ENCODE measurements around the gene TIRAP. TPM values are rescaled to one million over a fixed set of nuclear protein-coding genes. Genes with fewer than 3 reads are reported as not detected.
A peak's percentile ranks its signal among the peaks of the same experiment; 100 is the strongest.

TIRAP gene
- total and polyA plus RNA-seq, 8 donors: 3.7 to 86.2 (median 6.5) TPM

DNA sequence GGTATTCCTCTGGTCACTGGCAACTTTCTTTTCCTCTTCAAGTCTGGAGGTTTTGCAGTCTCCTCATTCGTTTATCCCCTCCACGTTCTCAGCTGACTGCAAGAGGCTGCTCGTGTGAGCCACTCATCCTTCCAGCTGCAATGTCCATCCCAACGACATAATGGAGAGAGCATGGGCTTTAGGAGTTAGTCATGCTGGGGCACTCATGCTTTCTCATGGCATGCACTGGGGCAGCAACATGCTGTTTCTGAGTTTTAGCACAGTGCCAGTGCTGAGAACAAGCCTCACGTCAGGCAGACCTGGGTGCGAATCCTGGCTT is 28.1 kb downstream of the TIRAP start:
- Histone ChIP-seq H3K4me3 (no peak overlapping the region), H3K27ac (peak overlapping the region in 2 of 5 donors; percentile 17 to 61), H3K36me3 (peaks cover 0 to 42% (median 33%) of the 10 kb centered on the region in 4 donors), H3K4me1 (peaks cover 9 to 39% (median 12%) of the 10 kb centered on the region in 4 donors), H3K27me3 (no peaks in the 10 kb centered on the region), H3K9me3 (no peaks in the 10 kb centered on the region)
- intact Hi-C loops (cut with DNase I; ENCODE audit: low total_unique reads): loop anchor here (5.0 to 10.0 kb wide), 2 partner anchors 104 to 166 kb away; no protein-coding TSS in a partner anchor
- 64 to 74% (median 66%) methylated on average over 5 to 6 of the region's 6 CpGs for WGBS, 5 donors
- TF ChIP-seq, protein P1, sequence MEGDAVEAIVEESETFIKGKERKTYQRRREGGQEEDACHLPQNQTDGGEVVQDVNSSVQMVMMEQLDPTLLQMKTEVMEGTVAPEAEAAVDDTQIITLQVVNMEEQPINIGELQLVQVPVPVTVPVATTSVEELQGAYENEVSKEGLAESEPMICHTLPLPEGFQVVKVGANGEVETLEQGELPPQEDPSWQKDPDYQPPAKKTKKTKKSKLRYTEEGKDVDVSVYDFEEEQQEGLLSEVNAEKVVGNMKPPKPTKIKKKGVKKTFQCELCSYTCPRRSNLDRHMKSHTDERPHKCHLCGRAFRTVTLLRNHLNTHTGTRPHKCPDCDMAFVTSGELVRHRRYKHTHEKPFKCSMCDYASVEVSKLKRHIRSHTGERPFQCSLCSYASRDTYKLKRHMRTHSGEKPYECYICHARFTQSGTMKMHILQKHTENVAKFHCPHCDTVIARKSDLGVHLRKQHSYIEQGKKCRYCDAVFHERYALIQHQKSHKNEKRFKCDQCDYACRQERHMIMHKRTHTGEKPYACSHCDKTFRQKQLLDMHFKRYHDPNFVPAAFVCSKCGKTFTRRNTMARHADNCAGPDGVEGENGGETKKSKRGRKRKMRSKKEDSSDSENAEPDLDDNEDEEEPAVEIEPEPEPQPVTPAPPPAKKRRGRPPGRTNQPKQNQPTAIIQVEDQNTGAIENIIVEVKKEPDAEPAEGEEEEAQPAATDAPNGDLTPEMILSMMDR (IDR thresholded peaks at IDR 0.05): no peak
- no peak for TF ChIP-seq POLR2A (IDR thresholded peaks at IDR 0.05)
- TF ChIP-seq EP300 (IDR thresholded peaks at IDR 0.05): no peak
- no peak for TF ChIP-seq POLR2AphosphoS5 (IDR thresholded peaks at IDR 0.05)
- no peak for DNase-seq

DNA sequence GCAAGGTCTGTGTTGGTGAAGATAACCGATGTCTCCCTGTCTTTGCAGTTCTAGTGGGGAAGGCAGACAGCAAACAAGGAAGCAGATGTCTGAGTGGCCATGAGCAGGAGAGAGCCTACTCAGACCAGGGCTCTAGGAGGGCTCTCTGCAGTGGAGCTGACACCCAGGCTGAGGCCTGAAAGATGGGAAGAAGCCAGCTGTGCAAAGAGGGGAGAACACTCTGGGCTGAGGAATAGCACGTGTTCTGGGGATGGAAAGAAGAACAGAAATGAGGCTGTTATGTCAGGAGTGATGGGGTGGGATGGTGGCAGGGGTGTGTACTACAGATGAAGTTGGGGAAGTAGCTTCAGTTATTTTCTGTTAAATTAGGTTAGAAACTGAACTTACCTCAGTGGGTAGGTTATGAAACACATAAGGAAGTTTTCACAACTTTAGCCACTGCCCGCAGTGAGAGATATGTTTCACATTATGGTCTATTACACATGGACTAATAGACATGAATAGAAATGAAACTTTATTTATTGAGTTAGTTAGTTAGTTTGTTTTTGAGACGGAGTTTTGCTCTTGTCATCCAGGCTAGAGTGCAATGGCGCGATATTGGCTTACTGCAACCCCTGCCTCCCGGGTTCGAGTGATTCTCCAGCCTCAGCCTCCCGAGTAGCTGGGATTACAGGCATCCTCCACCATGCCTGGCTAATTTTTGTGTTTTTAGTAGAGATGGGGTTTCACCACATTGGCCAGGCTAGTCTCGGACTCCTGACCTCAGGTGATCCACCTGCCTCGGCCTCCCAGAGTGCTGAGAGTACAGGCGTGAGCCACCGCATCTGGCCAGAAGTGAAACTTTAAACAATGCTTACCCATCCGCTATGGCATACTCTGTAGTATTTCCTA is 28.8 kb downstream of the TIRAP start:
- 87 to 94% (median 93%) methylated on average over 14 of the region's 14 CpGs for WGBS, 5 donors
- H3K4me3 ChIP-seq: no peak overlapping the region
- H3K4me1 ChIP-seq: peaks cover 9 to 39% (median 11%) of the 10 kb centered on the region in 4 donors
- TF ChIP-seq POLR2AphosphoS5 (IDR thresholded peaks at IDR 0.05): no peak
- no peak for TF ChIP-seq EP300 (IDR thresholded peaks at IDR 0.05)
- TF ChIP-seq POLR2A (IDR thresholded peaks at IDR 0.05): no peak
- TF ChIP-seq, protein P1 (IDR thresholded peaks at IDR 0.05): no peak
- peaks cover 0 to 42% (median 32%) of the 10 kb centered on the region in 4 donors for H3K36me3 ChIP-seq
- intact Hi-C loops (cut with DNase I; ENCODE audit: low total_unique reads): loop anchor here (5.0 to 10.0 kb wide), 2 partner anchors 103 to 166 kb away; no protein-coding TSS in a partner anchor
- H3K27ac ChIP-seq: peak overlapping the region in 2 of 5 donors; percentile 30 to 61
- no peaks in the 10 kb centered on the region for H3K9me3 ChIP-seq
- DNase-seq: no peak
- H3K27me3 ChIP-seq: no peaks in the 10 kb centered on the region

DNA sequence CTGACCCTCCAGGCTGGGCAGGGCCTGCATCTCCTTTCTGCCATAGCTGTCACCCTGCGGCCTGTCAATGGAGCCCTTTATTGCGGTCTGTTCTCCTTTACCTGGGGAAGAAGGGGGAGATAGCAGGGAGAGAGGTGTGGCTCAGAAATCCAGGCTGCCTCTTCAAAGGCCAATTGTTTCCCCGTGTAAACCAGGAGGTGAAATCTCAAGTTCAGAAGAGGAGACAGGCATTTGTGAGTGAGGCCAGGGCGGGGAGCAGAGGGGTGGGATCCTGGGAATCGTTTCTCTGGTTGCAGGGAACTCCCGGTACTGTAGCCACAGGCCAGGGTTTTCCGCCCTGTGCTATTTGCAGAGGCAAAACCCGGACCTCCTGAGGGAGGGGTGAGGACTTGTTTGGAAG is 30.1 kb downstream of the TIRAP start:
- intact Hi-C loops (cut with DNase I; ENCODE audit: low total_unique reads): loop anchor here (5.0 to 10.0 kb wide), 2 partner anchors 102 to 164 kb away; no protein-coding TSS in a partner anchor
- WGBS, 5 donors: 32 to 65% (median 43%) methylated on average over 8 of the region's 8 CpGs

DNA sequence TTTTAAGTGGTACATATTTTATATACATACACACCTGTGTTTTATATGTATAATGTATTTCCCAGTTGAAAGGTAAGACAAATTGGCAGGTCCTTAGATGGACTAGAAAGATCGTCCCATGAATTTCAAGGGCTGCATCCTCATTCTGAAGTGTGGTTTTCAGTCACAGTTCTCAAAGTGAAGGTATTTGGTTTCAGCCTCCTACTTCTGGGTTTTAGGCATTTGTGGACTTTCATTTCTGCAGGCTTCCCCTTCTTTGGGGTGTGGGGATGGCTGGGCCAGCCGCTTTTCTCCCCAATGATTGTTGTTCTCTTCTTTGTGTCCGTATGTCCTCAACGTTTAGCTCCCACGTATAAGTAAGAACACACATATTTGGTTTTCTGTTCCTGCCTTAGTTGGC is 30.9 kb downstream of the TIRAP start:
- Histone ChIP-seq H3K27ac (no peak overlapping the region), H3K36me3 (peaks cover 0 to 30% (median 23%) of the 10 kb centered on the region in 4 donors), H3K4me1 (peaks cover 17 to 56% (median 27%) of the 10 kb centered on the region in 4 donors), H3K4me3 (no peak overlapping the region), H3K27me3 (no peaks in the 10 kb centered on the region), H3K9me3 (no peaks in the 10 kb centered on the region)
- WGBS, 5 donors: 89 to 97% (median 91%) methylated on average over 5 of the region's 5 CpGs
- no peak for DNase-seq
- TF ChIP-seq, protein P1 (IDR thresholded peaks at IDR 0.05): no peak
- no peak for TF ChIP-seq POLR2AphosphoS5 (IDR thresholded peaks at IDR 0.05)
- no peak for TF ChIP-seq EP300 (IDR thresholded peaks at IDR 0.05)
- TF ChIP-seq POLR2A (IDR thresholded peaks at IDR 0.05): no peak
- intact Hi-C loops (cut with DNase I; ENCODE audit: low total_unique reads): loop anchor here (5.0 to 10.0 kb wide), 2 partner anchors 101 to 163 kb away; no protein-coding TSS in a partner anchor

More for the DNA sequence above, 30.1 kb downstream of the TIRAP start:
- Histone ChIP-seq H3K4me3 (no peak overlapping the region), H3K27me3 (no peaks in the 10 kb centered on the region), H3K27ac (peak overlapping the region in 2 of 5 donors; percentile 1 to 12), H3K4me1 (peaks cover 12 to 48% (median 19%) of the 10 kb centered on the region in 4 donors), H3K9me3 (no peaks in the 10 kb centered on the region), H3K36me3 (peaks cover 0 to 39% (median 30%) of the 10 kb centered on the region in 4 donors)
- TF ChIP-seq, protein P1 (IDR thresholded peaks at IDR 0.05): no peak
- TF ChIP-seq POLR2AphosphoS5 (IDR thresholded peaks at IDR 0.05) (no peak), POLR2A (IDR thresholded peaks at IDR 0.05) (no peak), EP300 (IDR thresholded peaks at IDR 0.05) (no peak)
- DNase-seq: no peak
